ENCODE measurements around the gene AQP12A.

The AQP12A gene

GRCh38 chr2:240745456-240745855 lies 53.8 kb downstream of the AQP12A start:
- no peak for DNase-seq (ENCODE audit: low read depth)

- no peak for DNase-seq (ENCODE audit: low read depth)
Measured at GRCh38 chr2:240745962-240746361, 54.3 kb downstream of the AQP12A start.

GRCh38 chr2:240746671-240747070 lies 55.0 kb downstream of the AQP12A start:
- no peak for DNase-seq (ENCODE audit: low read depth)

- DNase-seq (ENCODE audit: low read depth), result no peak
Measured at GRCh38 chr2:240747256-240747655, 55.6 kb downstream of the AQP12A start.

All from stimulated activated CD8-positive, alpha-beta memory T cell treated with anti-CD3 and anti-CD28 coated beads, Interleukin-12 subunit alpha, Interleukin-12 subunit beta, amount 100 ng/mL, for 4 hours (primary cell).